Activated B cell treated with CpG ODN at 0.5 μM for 24 hours (primary cell): ENCODE results near the gene HEPHL1. TPM values are rescaled to one million over a fixed set of nuclear protein-coding genes. Genes with fewer than 3 reads are reported as not detected.

Experiments
- ATAC-seq: fragments of 200-7000 bp; cut with Tn5 transposase; one replicate; pipeline ENCODE4 v1.10.0; 2021; ENCODE audit warnings: low read depth, mild to moderate bottlenecking, moderate library complexity
- CTCF ChIA-PET: fragments of 350-600 bp; sonication (Branson Sonifier 250); formaldehyde crosslinking; loops from one replicate; lab custom pipeline; 2021; ENCODE audit warnings: antibody characterized with exemption; lab: Charles Lee
- POLR2A ChIA-PET: fragments of 350-600 bp; sonication (Branson Sonifier 250); formaldehyde crosslinking; loops from one replicate; lab custom pipeline; 2021; ENCODE audit warnings: antibody characterized with exemption; lab: Charles Lee
- DNase-seq: peaks from one replicate; pipeline ENCODE4 v3.0.0; 2022
- H3K27ac Mint-ChIP-seq: one replicate; pipeline ENCODE4 v1.8.0; 2020; ENCODE audit warnings: mixed read lengths
- H3K27me3 Mint-ChIP-seq: one replicate; pipeline ENCODE4 v1.8.0; 2021; ENCODE audit warnings: mixed read lengths
- H3K36me3 Mint-ChIP-seq: one replicate; pipeline ENCODE4 v1.8.0; 2021; ENCODE audit warnings: low read depth, mixed read lengths
- H3K4me1 Mint-ChIP-seq: one replicate; pipeline ENCODE4 v1.8.0; 2021; ENCODE audit warnings: mixed read lengths
- H3K4me3 Mint-ChIP-seq: one replicate; pipeline ENCODE4 v1.8.0; 2020; ENCODE audit warnings: mild to moderate bottlenecking, mixed read lengths
- H3K9me3 Mint-ChIP-seq: one replicate; pipeline ENCODE4 v1.8.0; 2020; ENCODE audit warnings: mixed read lengths
- CTCF ChIP-seq: fragments of 200-600 bp; IDR thresholded peaks from one replicate; pipeline ENCODE4 v1.8.0; 2022; ENCODE audit warnings: antibody characterized with exemption, mild to moderate bottlenecking
- intact Hi-C: fragments of 100-400 bp; cut with micrococcal nuclease; formaldehyde crosslinking; loops from one replicate; pipeline ENCODE4 v1.15.1; 2024
- total RNA-seq: library from RNA; stranded (reverse); gene quantifications from 2 replicates; pipeline ENCODE4 v1.2.3, GENCODE V29; 2022

HEPHL1 gene
- total RNA-seq, 1 donor from 2014 or later: not detected

- Mint-ChIP-seq H3K9me3 (no peaks in the 10 kb centered on the region), H3K36me3 (no peaks in the 10 kb centered on the region), H3K4me3 (no peak overlapping the region), H3K27me3 (no peaks in the 10 kb centered on the region), H3K4me1 (no peaks in the 10 kb centered on the region), H3K27ac (no peak overlapping the region)
- ChIA-PET CTCF (no interaction called here), POLR2A (no interaction called here)
- no peak for TF ChIP-seq CTCF
- no peak for ATAC-seq
- DNase-seq: no peak
- intact Hi-C loops: no loop called here
Measured at GRCh38 chr11:94034207-94034606, 13.1 kb downstream of the HEPHL1 start.

GRCh38 chr11:94036096-94036495, 14.9 kb downstream of the HEPHL1 start:
- TF ChIP-seq CTCF: no peak
- ChIA-PET POLR2A (no interaction called here), CTCF (no interaction called here)
- Mint-ChIP-seq H3K4me3 (no peak overlapping the region), H3K27ac (no peak overlapping the region), H3K9me3 (no peaks in the 10 kb centered on the region), H3K27me3 (no peaks in the 10 kb centered on the region), H3K4me1 (no peaks in the 10 kb centered on the region), H3K36me3 (no peaks in the 10 kb centered on the region)
- intact Hi-C loops: no loop called here
- DNase-seq (no peak), ATAC-seq (no peak)

- TF ChIP-seq CTCF: no peak
- Mint-ChIP-seq H3K9me3 (no peaks in the 10 kb centered on the region), H3K27ac (no peak overlapping the region), H3K4me3 (no peak overlapping the region), H3K4me1 (no peaks in the 10 kb centered on the region), H3K27me3 (no peaks in the 10 kb centered on the region), H3K36me3 (no peaks in the 10 kb centered on the region)
- intact Hi-C loops: no loop called here
- ChIA-PET CTCF (no interaction called here), POLR2A (no interaction called here)
- DNase-seq (no peak), ATAC-seq (no peak)
Measured at GRCh38 chr11:94043241-94043640, 22.1 kb downstream of the HEPHL1 start.

GRCh38 chr11:94046796-94047195, 25.6 kb downstream of the HEPHL1 start:
- ATAC-seq (no peak), DNase-seq (no peak)
- CTCF ChIA-PET: interaction anchor here (0.6 kb wide), 1 partner anchor 370 kb away, joined by 4 read pairs; no protein-coding TSS in a partner anchor
- Mint-ChIP-seq H3K36me3 (no peaks in the 10 kb centered on the region), H3K27ac (no peak overlapping the region), H3K9me3 (no peaks in the 10 kb centered on the region), H3K4me1 (no peaks in the 10 kb centered on the region), H3K4me3 (no peak overlapping the region), H3K27me3 (no peaks in the 10 kb centered on the region)
- no peak for TF ChIP-seq CTCF
- intact Hi-C loops: no loop called here
- POLR2A ChIA-PET: no interaction called here

GRCh38 chr11:94048032-94048709, 27.0 kb downstream of the HEPHL1 start:
- Mint-ChIP-seq H3K9me3 (peaks cover 5% of the 10 kb centered on the region), H3K4me3 (no peak overlapping the region), H3K27ac (no peak overlapping the region), H3K4me1 (no peaks in the 10 kb centered on the region), H3K36me3 (no peaks in the 10 kb centered on the region), H3K27me3 (no peaks in the 10 kb centered on the region)
- DNase-seq (no peak), ATAC-seq (no peak)
- ChIA-PET POLR2A (no interaction called here), CTCF (no interaction called here)
- intact Hi-C loops: no loop called here
- no peak for TF ChIP-seq CTCF
